PC-3 (cell line): ENCODE results near the gene AGPAT1. TPM values are rescaled to one million over a fixed set of nuclear protein-coding genes. Genes with fewer than 3 reads are reported as not detected.

ENCODE experiments used
- ATAC-seq: fragments of 200-7000 bp; cut with Tn5 transposase; 2 replicates; pipeline ENCODE4 v1.9.1; 2020; ENCODE audit warnings: mild to moderate bottlenecking, moderate library complexity
- BruUV-seq: library from RNA; stranded (reverse); fragments of 400-500 nt; replicated peaks from 2 replicates; lab custom pipeline; 2021; lab: Mats Ljungman, UMichigan
- CTCF ChIA-PET: fragments of 300-600 bp; sonication (Branson Sonifier 250); formaldehyde crosslinking; loops from one replicate; lab custom pipeline; 2022; ENCODE audit warnings: antibody characterized with exemption; lab: Charles Lee
- POLR2A ChIA-PET: fragments of 300-600 bp; sonication (Branson Sonifier 250); formaldehyde crosslinking; loops from one replicate; lab custom pipeline; 2022; ENCODE audit warnings: antibody characterized with exemption; ENCODE audit not compliant: unreplicated experiment; lab: Charles Lee
- DNase-seq: peaks from one replicate; pipeline ENCODE4 v3.0.0-alpha.2; 2015
- H2AFZ ChIP-seq: fragments of 300-600 bp; sonication (generic); 2 replicates; pipeline ENCODE4 v1.6.0; 2016; ENCODE audit warnings: antibody characterized with exemption, low read length
- H3F3A ChIP-seq: fragments of 300-600 bp; sonication (generic); one replicate; pipeline ENCODE4 v1.6.0; 2017; ENCODE audit warnings: antibody characterized with exemption, low read length, control low read depth, mild to moderate bottlenecking; ENCODE audit not compliant: unreplicated experiment
- H3K27ac ChIP-seq: fragments of 300-600 bp; sonication (generic); 2 replicates; pipeline ENCODE4 v1.5.1; 2016; ENCODE audit warnings: mild to moderate bottlenecking, low read length
- H3K27me3 ChIP-seq: fragments of 300-600 bp; sonication (generic); 2 replicates; pipeline ENCODE4 v1.6.1; 2016; ENCODE audit warnings: low read length, mixed read lengths
- H3K36me3 ChIP-seq: fragments of 300-600 bp; sonication (generic); 2 replicates; pipeline ENCODE4 v1.6.1; 2016; ENCODE audit warnings: low read depth, mixed run types, low read length, mixed read lengths
- H3K4me1 ChIP-seq: fragments of 300-600 bp; sonication (generic); 2 replicates; pipeline ENCODE4 v1.5.1; 2016; ENCODE audit warnings: low read length; ENCODE audit not compliant: insufficient read depth
- H3K4me2 ChIP-seq: fragments of 300-600 bp; sonication (generic); 2 replicates; pipeline ENCODE4 v1.6.0; 2016; ENCODE audit warnings: low read length
- H3K4me3 ChIP-seq: fragments of 300-600 bp; sonication (generic); 2 replicates; pipeline ENCODE4 v1.5.1; 2016; ENCODE audit warnings: mild to moderate bottlenecking, low read length, mixed read lengths
- H3K79me2 ChIP-seq: fragments of 300-600 bp; sonication (generic); 2 replicates; pipeline ENCODE4 v1.6.1; 2017; ENCODE audit warnings: low read length, mixed read lengths
- H3K9ac ChIP-seq: fragments of 300-600 bp; sonication (generic); 2 replicates; pipeline ENCODE4 v1.6.0; 2016; ENCODE audit warnings: mild to moderate bottlenecking, low read length
- H3K9me2 ChIP-seq: fragments of 300-600 bp; sonication (generic); replicated peaks from 2 replicates; pipeline ENCODE4 v1.6.1; 2016; ENCODE audit warnings: mixed run types, low read length, mixed read lengths
- H3K9me3 ChIP-seq: fragments of 300-600 bp; sonication (generic); 2 replicates; pipeline ENCODE4 v1.6.1; 2016; ENCODE audit warnings: low read length, mixed read lengths
- H4K20me1 ChIP-seq: fragments of 300-600 bp; sonication (generic); 2 replicates; pipeline ENCODE4 v1.6.1; 2016; ENCODE audit warnings: low read length, mixed read lengths
- CTCF ChIP-seq: fragments of 300-600 bp; sonication (generic); conservative IDR thresholded peaks from 2 replicates; pipeline ENCODE4 v1.5.1; 2017; ENCODE audit warnings: antibody characterized with exemption, low read depth, mild to moderate bottlenecking, low read length
- EZH2 ChIP-seq: fragments of 300-600 bp; sonication (generic); IDR thresholded peaks from one replicate; pipeline ENCODE4 v1.6.1; 2017; ENCODE audit warnings: antibody characterized with exemption, mild to moderate bottlenecking, low read length; ENCODE audit not compliant: unreplicated experiment
- EZH2phosphoT487 ChIP-seq: fragments of 300-600 bp; sonication (generic); IDR thresholded peaks from 2 replicates; pipeline ENCODE4 v1.6.1; 2018; ENCODE audit warnings: mild to moderate bottlenecking, antibody characterized with exemption, low read length, borderline replicate concordance
- intact Hi-C: fragments of 100-400 bp; cut with micrococcal nuclease; formaldehyde crosslinking; loops from 2 replicates; pipeline ENCODE4 v1.9.0; 2023
- total RNA-seq: library from RNA; depleted of rRNA; stranded (reverse); fragments of >200 nt; gene quantifications from 2 replicates; pipeline ENCODE4 v1.2.3, GENCODE V29; 2014

Gene AGPAT1
- total RNA-seq, 1 experiment from 2014 or later, result 59.6 TPM

GRCh38 chr6:32216285-32216684, 40.4 kb upstream of the AGPAT1 start:
- H3K9ac ChIP-seq, result no peak overlapping the region
- no peak overlapping the region for H3K27ac ChIP-seq
- CTCF ChIA-PET, result no interaction called here
- DNase-seq, result no peak
- ATAC-seq, result no peak
- no peak overlapping the region for H2AFZ ChIP-seq
- H3K4me1 ChIP-seq, result no peaks in the 10 kb centered on the region
- POLR2A ChIA-PET, result no interaction called here
- no peaks in the 10 kb centered on the region for H3F3A ChIP-seq
- H3K9me2 ChIP-seq, result no peaks in the 10 kb centered on the region
- H3K79me2 ChIP-seq, result no peaks in the 10 kb centered on the region
- no peaks in the 10 kb centered on the region for H4K20me1 ChIP-seq
- BruUV-seq, result no TSS peak
- no peak overlapping the region for H3K4me2 ChIP-seq
- intact Hi-C loops, result no loop called here
- H3K9me3 ChIP-seq, result no peaks in the 10 kb centered on the region
- no peak overlapping the region for H3K4me3 ChIP-seq
- TF ChIP-seq EZH2 (no peak), CTCF (no peak), EZH2phosphoT487 (no peak)
- no peaks in the 10 kb centered on the region for H3K36me3 ChIP-seq
- peaks cover 27% of the 10 kb centered on the region for H3K27me3 ChIP-seq

GRCh38 chr6:32215617-32216016, 39.7 kb upstream of the AGPAT1 start:
- no peak for DNase-seq
- ATAC-seq, result no peak

More at GRCh38 chr6:32215617-32216016, 39.7 kb upstream of the AGPAT1 start:
- no TSS peak for BruUV-seq
- H2AFZ ChIP-seq, result no peak overlapping the region
- TF ChIP-seq EZH2phosphoT487, result no peak
- TF ChIP-seq CTCF, result no peak
- no peak for TF ChIP-seq EZH2
- H3K36me3 ChIP-seq, result no peaks in the 10 kb centered on the region
- CTCF ChIA-PET, result no interaction called here
- no peaks in the 10 kb centered on the region for H3K9me2 ChIP-seq
- H3K9me3 ChIP-seq, result no peaks in the 10 kb centered on the region
- H3K27me3 ChIP-seq, result peaks cover 21% of the 10 kb centered on the region
- POLR2A ChIA-PET, result no interaction called here
- H3F3A ChIP-seq, result no peaks in the 10 kb centered on the region
- intact Hi-C loops, result no loop called here
- no peaks in the 10 kb centered on the region for H3K79me2 ChIP-seq
- H3K4me2 ChIP-seq, result no peak overlapping the region
- no peak overlapping the region for H3K9ac ChIP-seq
- no peak overlapping the region for H3K27ac ChIP-seq
- H3K4me3 ChIP-seq, result no peak overlapping the region
- no peaks in the 10 kb centered on the region for H4K20me1 ChIP-seq
- H3K4me1 ChIP-seq, result no peaks in the 10 kb centered on the region
